ENCODE measurements around the gene SORCS3.
A peak's percentile ranks its signal among the peaks of the same experiment; 100 is the strongest.

Gene SORCS3

DNA sequence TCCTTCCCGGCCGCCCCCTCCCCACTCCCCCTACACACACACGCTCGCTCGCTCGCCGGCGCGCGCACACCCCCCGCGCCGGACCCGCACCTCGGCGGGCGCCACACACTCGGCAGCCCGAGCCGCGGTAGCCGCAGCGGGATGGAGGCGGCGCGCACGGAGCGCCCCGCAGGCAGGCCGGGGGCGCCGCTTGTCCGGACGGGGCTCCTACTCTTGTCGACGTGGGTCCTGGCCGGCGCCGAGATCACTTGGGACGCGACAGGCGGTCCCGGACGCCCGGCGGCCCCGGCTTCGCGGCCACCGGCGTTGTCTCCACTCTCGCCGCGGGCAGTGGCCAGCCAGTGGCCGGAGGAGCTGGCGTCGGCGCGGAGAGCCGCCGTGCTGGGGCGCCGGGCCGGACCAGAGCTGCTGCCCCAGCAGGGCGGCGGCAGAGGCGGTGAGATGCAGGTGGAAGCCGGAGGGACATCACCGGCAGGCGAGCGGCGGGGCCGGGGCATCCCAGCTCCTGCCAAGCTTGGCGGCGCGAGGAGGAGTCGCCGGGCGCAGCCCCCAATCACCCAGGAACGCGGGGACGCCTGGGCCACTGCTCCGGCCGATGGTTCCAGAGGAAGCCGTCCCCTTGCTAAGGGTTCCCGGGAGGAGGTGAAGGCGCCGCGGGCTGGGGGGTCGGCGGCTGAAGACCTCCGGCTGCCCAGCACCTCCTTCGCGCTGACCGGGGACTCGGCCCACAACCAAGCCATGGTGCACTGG is at the start of gene SORCS3:
SORCS3 (plus strand) TSS at position 104 of the 750 bp plus-strand sequence.
- DNase-seq (ENCODE audit: low read depth, low spot score) = no peak
- H3K27ac ChIP-seq (ENCODE audit: low read length) = no peak within 1 kb of the TSS
- peak within 1 kb of the TSS; percentile 44; the same call in 1 of the 2 replicates for H3K4me3 ChIP-seq (ENCODE audit: low read length)
- H3K9me3 ChIP-seq (ENCODE audit: control insufficient read depth, insufficient read depth, low read length) = no peaks in the 10 kb centered on the region
- peaks cover 39% of the 10 kb centered on the region; the same call in 1 of the 2 replicates for H3K27me3 ChIP-seq (ENCODE audit: control insufficient read depth, insufficient read depth, low read length)
- no CpG with 5 or more reads among the region's 96 CpGs for WGBS (ENCODE audit: insufficient coverage, insufficient read length)
- no peaks in the 10 kb centered on the region for H3K4me1 ChIP-seq (ENCODE audit: control insufficient read depth, insufficient read depth, low read length)
- no peaks in the 10 kb centered on the region for H3K36me3 ChIP-seq (ENCODE audit: control insufficient read depth, insufficient read depth, low read length)

DNA sequence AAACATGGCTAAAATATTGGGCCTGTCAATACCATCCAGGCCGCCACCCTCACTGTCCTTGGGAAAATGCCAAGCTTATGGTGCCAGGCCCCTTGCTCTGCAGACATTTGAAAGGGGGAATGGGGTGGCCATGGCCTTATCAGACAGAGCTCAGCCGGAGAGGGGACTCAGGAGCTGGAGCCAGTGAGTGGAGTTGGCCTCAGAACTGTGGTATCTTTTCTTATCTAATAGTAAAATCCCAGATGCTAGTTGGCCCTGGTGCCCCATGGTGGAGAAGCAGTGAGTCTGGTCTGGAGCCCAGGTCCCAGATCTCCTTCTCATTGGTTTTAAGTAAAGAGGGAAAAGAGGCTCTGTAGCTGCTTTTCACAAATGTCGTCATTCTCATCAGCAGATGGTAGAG is 49.6 kb upstream of the SORCS3 start:
- H3K27ac ChIP-seq (ENCODE audit: low read length) = no peak overlapping the region
- no peak overlapping the region for H3K4me3 ChIP-seq (ENCODE audit: low read length)
- no peaks in the 10 kb centered on the region for H3K27me3 ChIP-seq (ENCODE audit: control insufficient read depth, insufficient read depth, low read length)
- DNase-seq (ENCODE audit: low read depth, low spot score) = no peak
- H3K9me3 ChIP-seq (ENCODE audit: control insufficient read depth, insufficient read depth, low read length) = no peaks in the 10 kb centered on the region
- no CpG with 5 or more reads among the region's 3 CpGs for WGBS (ENCODE audit: insufficient coverage, insufficient read length)
- H3K4me1 ChIP-seq (ENCODE audit: control insufficient read depth, insufficient read depth, low read length) = peaks cover 3% of the 10 kb centered on the region; the same call in 1 of the 2 replicates
- no peaks in the 10 kb centered on the region for H3K36me3 ChIP-seq (ENCODE audit: control insufficient read depth, insufficient read depth, low read length)

DNA sequence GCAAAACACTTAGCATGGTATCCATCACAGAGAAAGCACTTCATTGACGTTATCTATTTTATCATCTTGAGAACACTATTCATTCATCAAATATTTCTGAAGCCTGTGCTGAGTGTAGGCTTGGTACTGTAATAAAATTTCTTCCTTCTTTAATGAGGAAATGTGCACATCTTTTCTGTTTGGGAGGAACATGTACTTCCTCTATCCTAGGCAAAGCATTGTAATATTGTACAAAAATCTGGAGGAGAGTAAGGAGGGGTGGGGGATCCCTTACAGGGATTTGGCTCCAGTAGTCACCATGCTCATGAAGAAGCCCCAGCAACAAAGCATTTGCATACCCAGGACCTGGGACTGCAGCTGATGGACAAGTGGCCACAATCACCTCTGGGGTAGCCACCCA is 39.9 kb upstream of the SORCS3 start:
- Histone ChIP-seq H3K4me1 (ENCODE audit: control insufficient read depth, insufficient read depth, low read length) (peaks cover 1% of the 10 kb centered on the region; the same call in 1 of the 2 replicates), H3K27me3 (ENCODE audit: control insufficient read depth, insufficient read depth, low read length) (no peaks in the 10 kb centered on the region), H3K9me3 (ENCODE audit: control insufficient read depth, insufficient read depth, low read length) (no peaks in the 10 kb centered on the region), H3K27ac (ENCODE audit: low read length) (no peak overlapping the region), H3K4me3 (ENCODE audit: low read length) (no peak overlapping the region), H3K36me3 (ENCODE audit: control insufficient read depth, insufficient read depth, low read length) (no peaks in the 10 kb centered on the region)
- DNase-seq (ENCODE audit: low read depth, low spot score) = no peak
- WGBS (ENCODE audit: insufficient coverage, insufficient read length) = no CpG with 5 or more reads among the region's 1 CpG

DNA sequence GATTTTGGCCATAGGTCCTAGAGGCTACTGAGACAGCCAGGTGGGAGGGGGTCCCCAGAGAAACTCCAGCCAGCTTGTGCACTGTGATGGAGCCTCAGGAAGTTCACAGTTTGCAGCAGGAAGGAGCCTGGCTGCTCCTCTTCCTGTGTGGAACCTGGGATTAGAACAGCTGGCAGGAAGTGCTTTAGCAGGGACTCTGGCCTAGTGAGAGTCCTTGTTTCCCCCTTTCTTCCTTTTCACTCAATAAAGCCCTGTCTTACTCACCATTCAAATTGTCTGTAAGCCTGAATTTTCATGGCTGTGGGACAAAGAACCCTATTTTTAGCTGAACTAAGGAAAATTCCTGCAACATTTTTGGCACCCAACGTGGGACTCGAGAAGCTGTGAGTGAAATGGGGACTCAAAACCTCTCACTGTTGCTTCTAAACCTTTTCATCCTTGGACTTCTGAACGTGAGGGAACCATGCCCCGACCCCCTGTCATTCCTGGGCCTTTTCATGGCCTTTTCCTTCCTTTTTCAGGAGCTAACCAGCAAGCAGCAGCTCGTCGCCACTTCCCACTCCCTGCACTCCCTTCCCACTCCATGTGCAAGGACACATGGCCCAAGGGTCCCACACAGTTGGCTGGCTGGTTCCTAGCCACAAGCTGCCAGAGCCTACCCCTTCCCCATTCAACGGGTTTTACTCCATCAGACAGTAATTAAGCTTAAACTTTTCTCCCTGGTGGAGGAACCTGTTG is 32.8 kb upstream of the SORCS3 start:
- no CpG with 5 or more reads among the region's 7 CpGs for whole genome bisulfite sequencing (ENCODE audit: insufficient coverage, insufficient read length)
- H3K4me1 ChIP-seq (ENCODE audit: control insufficient read depth, insufficient read depth, low read length) = no peaks in the 10 kb centered on the region
- H3K4me3 ChIP-seq (ENCODE audit: low read length) = no peak overlapping the region
- no peaks in the 10 kb centered on the region for H3K9me3 ChIP-seq (ENCODE audit: control insufficient read depth, insufficient read depth, low read length)
- no peaks in the 10 kb centered on the region for H3K27me3 ChIP-seq (ENCODE audit: control insufficient read depth, insufficient read depth, low read length)
- DNase-seq (ENCODE audit: low read depth, low spot score) = no peak
- H3K27ac ChIP-seq (ENCODE audit: low read length) = no peak overlapping the region
- no peaks in the 10 kb centered on the region for H3K36me3 ChIP-seq (ENCODE audit: control insufficient read depth, insufficient read depth, low read length)

DNA sequence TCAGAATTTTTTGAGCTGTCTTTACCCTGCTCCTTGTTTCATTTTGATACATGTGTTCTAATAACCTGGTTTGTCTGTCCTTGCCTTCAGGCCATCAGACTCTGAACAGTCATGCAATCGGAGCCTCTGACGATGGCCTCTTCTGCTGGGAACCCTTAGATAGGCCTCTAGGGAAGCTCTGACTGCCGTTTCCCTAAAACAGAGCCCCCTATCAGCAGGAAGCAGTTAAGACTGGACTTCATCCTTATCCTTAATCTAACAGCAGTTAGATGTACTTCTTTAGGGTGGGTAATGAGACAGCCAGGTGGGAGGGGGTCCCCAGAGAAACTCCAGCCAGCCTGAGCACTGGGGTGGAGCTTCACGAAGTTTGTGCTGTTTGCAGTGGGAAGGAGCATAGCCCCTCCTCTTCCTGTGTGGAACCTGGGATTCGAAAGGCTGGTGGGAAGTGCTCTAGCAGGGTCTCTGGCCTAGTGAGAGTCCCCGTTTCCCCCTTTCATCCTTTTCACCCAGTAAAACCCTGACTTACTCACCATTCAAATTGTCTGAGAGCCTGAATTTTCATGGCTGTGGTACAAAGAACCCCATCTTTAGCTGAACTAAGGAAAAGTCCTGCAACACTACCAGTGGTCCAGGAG is 28.4 kb upstream of the SORCS3 start:
- Histone ChIP-seq H3K4me3 (ENCODE audit: low read length) (no peak overlapping the region), H3K4me1 (ENCODE audit: control insufficient read depth, insufficient read depth, low read length) (no peaks in the 10 kb centered on the region), H3K27ac (ENCODE audit: low read length) (no peak overlapping the region), H3K9me3 (ENCODE audit: control insufficient read depth, insufficient read depth, low read length) (no peaks in the 10 kb centered on the region), H3K27me3 (ENCODE audit: control insufficient read depth, insufficient read depth, low read length) (no peaks in the 10 kb centered on the region), H3K36me3 (ENCODE audit: control insufficient read depth, insufficient read depth, low read length) (no peaks in the 10 kb centered on the region)
- no CpG with 5 or more reads among the region's 6 CpGs for WGBS (ENCODE audit: insufficient coverage, insufficient read length)
- DNase-seq (ENCODE audit: low read depth, low spot score) = no peak

DNA sequence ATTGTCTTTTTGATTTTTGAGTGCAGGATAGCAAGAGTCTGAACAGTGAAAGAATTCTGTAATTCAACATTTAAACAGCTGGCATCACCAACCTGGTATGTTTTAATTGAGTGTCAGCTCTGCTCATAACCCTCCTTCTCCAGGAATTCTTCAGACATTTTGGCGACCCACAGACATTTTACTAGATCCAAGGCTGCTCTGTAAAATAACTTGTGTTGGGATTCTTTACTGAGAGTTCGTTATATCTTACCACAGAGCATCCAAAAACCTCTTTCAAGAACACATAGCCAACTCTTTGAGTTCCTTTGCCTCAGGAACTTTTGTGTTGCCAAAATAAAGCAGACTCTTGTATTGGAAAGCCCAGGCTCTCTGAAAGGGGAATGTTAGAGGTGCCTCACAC is 27.7 kb upstream of the SORCS3 start:
- Histone ChIP-seq H3K27ac (ENCODE audit: low read length) (no peak overlapping the region), H3K4me3 (ENCODE audit: low read length) (no peak overlapping the region), H3K9me3 (ENCODE audit: control insufficient read depth, insufficient read depth, low read length) (no peaks in the 10 kb centered on the region), H3K4me1 (ENCODE audit: control insufficient read depth, insufficient read depth, low read length) (no peaks in the 10 kb centered on the region), H3K36me3 (ENCODE audit: control insufficient read depth, insufficient read depth, low read length) (no peaks in the 10 kb centered on the region), H3K27me3 (ENCODE audit: control insufficient read depth, insufficient read depth, low read length) (no peaks in the 10 kb centered on the region)
- DNase-seq (ENCODE audit: low read depth, low spot score) = no peak
- WGBS (ENCODE audit: insufficient coverage, insufficient read length) = no CpG with 5 or more reads among the region's 2 CpGs

DNA sequence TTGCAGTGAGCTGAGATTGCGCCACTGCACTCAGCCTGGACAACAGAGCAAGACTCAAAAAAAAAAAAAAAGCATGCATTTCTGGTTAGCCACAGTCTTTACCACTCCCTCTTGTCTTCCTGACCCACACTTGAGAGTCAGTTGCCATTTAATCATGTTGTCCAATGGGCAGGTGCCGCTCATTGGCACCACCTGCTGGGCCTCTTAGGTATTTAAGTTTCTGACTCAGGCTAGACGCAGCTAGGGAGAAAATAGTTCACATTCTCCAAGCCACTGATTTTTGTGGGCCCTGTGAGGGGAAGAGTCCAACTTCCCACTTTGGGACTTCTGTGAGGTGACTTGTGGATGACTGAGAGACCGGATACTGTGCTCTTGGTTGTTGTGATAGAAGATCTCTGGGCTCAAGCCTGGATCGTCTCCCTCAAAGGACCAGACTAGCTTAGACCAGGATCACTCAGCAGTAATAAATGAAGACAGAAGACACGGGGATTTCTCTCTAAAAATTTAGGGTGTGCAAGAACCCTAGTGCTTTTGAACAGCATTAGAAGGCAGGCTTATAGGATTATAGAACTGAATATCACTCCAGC is 26.8 kb upstream of the SORCS3 start:
- Histone ChIP-seq H3K4me1 (ENCODE audit: control insufficient read depth, insufficient read depth, low read length) (no peaks in the 10 kb centered on the region), H3K36me3 (ENCODE audit: control insufficient read depth, insufficient read depth, low read length) (no peaks in the 10 kb centered on the region), H3K9me3 (ENCODE audit: control insufficient read depth, insufficient read depth, low read length) (no peaks in the 10 kb centered on the region), H3K27ac (ENCODE audit: low read length) (no peak overlapping the region), H3K27me3 (ENCODE audit: control insufficient read depth, insufficient read depth, low read length) (no peaks in the 10 kb centered on the region), H3K4me3 (ENCODE audit: low read length) (no peak overlapping the region)
- WGBS (ENCODE audit: insufficient coverage, insufficient read length) = no CpG with 5 or more reads among the region's 6 CpGs
- DNase-seq (ENCODE audit: low read depth, low spot score) = no peak

DNA sequence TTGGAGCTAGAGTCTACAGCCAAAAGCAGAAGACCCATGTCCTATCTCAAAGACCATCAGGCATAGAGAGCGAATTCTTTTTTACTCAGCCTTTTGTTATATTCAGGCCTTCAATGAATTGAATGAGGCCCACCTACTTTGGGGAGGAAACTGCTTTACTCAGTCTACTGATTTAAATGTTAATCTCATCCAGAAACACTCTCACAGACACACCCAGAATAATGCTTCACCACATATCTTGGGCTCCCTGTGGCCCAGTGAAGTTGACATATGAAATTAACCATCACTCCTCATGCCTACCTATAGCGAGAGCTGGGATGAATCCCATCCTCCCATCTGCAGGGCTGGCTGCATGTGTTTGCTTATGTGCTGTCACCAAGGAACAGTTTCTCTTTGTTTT is 26.0 kb upstream of the SORCS3 start:
- H3K4me3 ChIP-seq (ENCODE audit: low read length) = no peak overlapping the region
- no CpG with 5 or more reads among the region's 2 CpGs for WGBS (ENCODE audit: insufficient coverage, insufficient read length)
- DNase-seq (ENCODE audit: low read depth, low spot score) = no peak
- H3K27ac ChIP-seq (ENCODE audit: low read length) = no peak overlapping the region
- no peaks in the 10 kb centered on the region for H3K9me3 ChIP-seq (ENCODE audit: control insufficient read depth, insufficient read depth, low read length)
- H3K36me3 ChIP-seq (ENCODE audit: control insufficient read depth, insufficient read depth, low read length) = no peaks in the 10 kb centered on the region
- no peaks in the 10 kb centered on the region for H3K27me3 ChIP-seq (ENCODE audit: control insufficient read depth, insufficient read depth, low read length)
- no peaks in the 10 kb centered on the region for H3K4me1 ChIP-seq (ENCODE audit: control insufficient read depth, insufficient read depth, low read length)

DNA sequence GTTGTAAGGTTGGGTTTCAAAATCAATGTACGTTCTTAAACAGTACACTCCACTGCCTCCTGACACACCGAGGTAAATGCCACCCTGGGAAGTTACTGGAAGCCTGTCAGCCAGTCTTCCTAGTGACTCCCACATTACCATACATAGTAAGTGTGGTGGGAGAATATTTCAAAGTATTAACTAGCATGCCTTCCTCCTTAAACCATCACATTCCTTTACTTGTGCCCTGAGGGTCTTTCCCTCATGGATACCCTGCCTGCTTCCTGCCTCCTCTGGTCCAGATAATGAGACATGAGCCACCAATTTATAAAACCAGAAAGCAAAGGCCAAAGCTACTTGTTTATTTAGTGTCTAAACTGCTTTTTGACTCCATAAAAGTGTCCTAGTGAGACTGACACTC is 23.3 kb upstream of the SORCS3 start:
- WGBS (ENCODE audit: insufficient coverage, insufficient read length) = no CpG with 5 or more reads among the region's 2 CpGs
- no peak for DNase-seq (ENCODE audit: low read depth, low spot score)
- H3K36me3 ChIP-seq (ENCODE audit: control insufficient read depth, insufficient read depth, low read length) = no peaks in the 10 kb centered on the region

DNA sequence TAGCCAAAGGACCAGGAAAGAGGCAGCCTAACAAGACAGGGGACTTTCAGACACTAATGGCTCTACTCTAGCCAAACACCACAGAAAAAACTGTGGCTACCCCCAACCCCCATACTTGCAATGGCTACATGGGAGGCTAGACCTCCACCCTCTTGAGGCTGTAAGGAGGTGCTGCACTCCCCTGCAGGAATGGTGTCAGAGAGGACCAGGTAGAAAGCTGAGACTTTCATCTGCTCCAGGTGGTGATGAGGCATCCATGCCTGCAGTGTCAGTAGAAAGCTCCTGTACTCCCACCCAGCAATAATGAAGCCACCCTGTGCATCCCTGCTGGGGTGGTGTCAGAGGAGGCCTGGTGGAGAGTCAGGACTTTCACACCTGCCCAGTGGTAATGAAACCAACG is 18.9 kb upstream of the SORCS3 start:
- WGBS (ENCODE audit: insufficient coverage, insufficient read length) = no CpG with 5 or more reads among the region's 1 CpG
- H3K9me3 ChIP-seq (ENCODE audit: control insufficient read depth, insufficient read depth, low read length) = no peaks in the 10 kb centered on the region
- no peaks in the 10 kb centered on the region for H3K4me1 ChIP-seq (ENCODE audit: control insufficient read depth, insufficient read depth, low read length)
- no peak overlapping the region for H3K4me3 ChIP-seq (ENCODE audit: low read length)
- H3K27me3 ChIP-seq (ENCODE audit: control insufficient read depth, insufficient read depth, low read length) = no peaks in the 10 kb centered on the region
- no peaks in the 10 kb centered on the region for H3K36me3 ChIP-seq (ENCODE audit: control insufficient read depth, insufficient read depth, low read length)
- H3K27ac ChIP-seq (ENCODE audit: low read length) = no peak overlapping the region
- DNase-seq (ENCODE audit: low read depth, low spot score) = no peak

More for the DNA sequence above, 23.3 kb upstream of the SORCS3 start:
- no peak overlapping the region for H3K27ac ChIP-seq (ENCODE audit: low read length)
- no peaks in the 10 kb centered on the region for H3K27me3 ChIP-seq (ENCODE audit: control insufficient read depth, insufficient read depth, low read length)
- H3K4me3 ChIP-seq (ENCODE audit: low read length) = no peak overlapping the region
- no peaks in the 10 kb centered on the region for H3K9me3 ChIP-seq (ENCODE audit: control insufficient read depth, insufficient read depth, low read length)
- no peaks in the 10 kb centered on the region for H3K4me1 ChIP-seq (ENCODE audit: control insufficient read depth, insufficient read depth, low read length)
